Muscle of arm (tissue), 12 donors: ENCODE data around the gene OASL. TPM values are rescaled to one million over a fixed set of nuclear protein-coding genes. Genes with fewer than 3 reads are reported as not detected.

ENCODE experiments used
- DNase-seq: peaks from one replicate; pipeline ENCODE4 v3.0.0-alpha.2; 2013
- polyA plus RNA-seq, 12 donors: library from polyadenylated mRNA; unstranded; fragments of 120-200 nt; gene quantifications; one replicate each; pipeline ENCODE4 v1.2.1, GENCODE V29; 2013; ENCODE audit not compliant: insufficient read length in 12 of 12

OASL gene
- polyA plus RNA-seq, 12 donors = 0.11 to 0.20 (median 0.17) TPM; not detected in 8

GRCh38 chr12:120992989-120993388 lies 46.1 kb downstream of the OASL start:
- DNase-seq = no peak

- no peak for DNase-seq
Observed at GRCh38 chr12:120991965-120992364, 47.1 kb downstream of the OASL start.

GRCh38 chr12:120990487-120991055 lies 48.5 kb downstream of the OASL start:
- DNase-seq = no peak

GRCh38 chr12:120989687-120990086 lies 49.4 kb downstream of the OASL start:
- no peak for DNase-seq

- DNase-seq = no peak
Observed at GRCh38 chr12:120988658-120989057, 50.4 kb downstream of the OASL start.

GRCh38 chr12:120988234-120988633 lies 50.8 kb downstream of the OASL start:
- no peak for DNase-seq

- no peak for DNase-seq
Observed at GRCh38 chr12:120984351-120984898, 54.6 kb downstream of the OASL start.

- no peak for DNase-seq
Observed at GRCh38 chr12:120983759-120984158, 55.3 kb downstream of the OASL start.

GRCh38 chr12:120982659-120983058 lies 56.4 kb downstream of the OASL start:
- no peak for DNase-seq

- no peak for DNase-seq
Observed at GRCh38 chr12:120981407-120981941, 57.6 kb downstream of the OASL start.

GRCh38 chr12:120980800-120981368 lies 58.2 kb downstream of the OASL start:
- DNase-seq = no peak

- no peak for DNase-seq
Observed at GRCh38 chr12:120979862-120980696, 59.0 kb downstream of the OASL start.

- no peak for DNase-seq
Observed at GRCh38 chr12:120979220-120979861, 59.7 kb downstream of the OASL start.

- no peak for DNase-seq
Observed at GRCh38 chr12:120978296-120979219, 60.5 kb downstream of the OASL start, which contains the start of gene HNF1A. HNF1A (plus strand) TSS chr12:120978543; CDS start chr12:120978769, 226 bp downstream.

- DNase-seq = no peak
Observed at GRCh38 chr12:120977531-120978295, 61.3 kb downstream of the OASL start.

GRCh38 chr12:120972870-120973543 lies 66.0 kb downstream of the OASL start:
- DNase-seq = no peak

GRCh38 chr12:120971299-120972180 lies 67.5 kb downstream of the OASL start:
- DNase-seq = peak; percentile 55

- DNase-seq = no peak
Observed at GRCh38 chr12:120970310-120970709, 68.7 kb downstream of the OASL start.
